Left renal cortex interstitium (tissue), 4 donors: ENCODE measurements around the gene AFP. TPM values are rescaled to one million over a fixed set of nuclear protein-coding genes. Genes with fewer than 3 reads are reported as not detected.
"Not testable (repeated sequence)": the region's sequence is repeated elsewhere in the genome, so short reads cannot be mapped to it uniquely, and the experiment has no call there.

Source experiments
- DNase-seq, 4 donors: peaks; one replicate each; pipeline ENCODE4 v3.0.0-alpha.2; 2013; ENCODE audit warnings: low read depth in 4 of 4, low spot score in 2 of 4, missing footprints in 1 of 4
- polyA plus RNA-seq, 4 donors: library from polyadenylated mRNA; unstranded; fragments of 120-200 nt; gene quantifications; one replicate each; pipeline ENCODE4 v1.2.1, GENCODE V29; 2013; ENCODE audit not compliant: insufficient read length in 4 of 4

Gene AFP
- 1,000 to 10,000 TPM in 1 of 4 donors, 100 to 1,000 TPM in 3; 595 to 1,085 (median 914) TPM for polyA plus RNA-seq

GRCh38 chr4:73435984-73436383 is at the start of gene AFP:
TSS of gene AFP (plus strand) at chr4:73436221. CDS start at chr4:73436263, 42 bp downstream.
- no peak for DNase-seq

DNA sequence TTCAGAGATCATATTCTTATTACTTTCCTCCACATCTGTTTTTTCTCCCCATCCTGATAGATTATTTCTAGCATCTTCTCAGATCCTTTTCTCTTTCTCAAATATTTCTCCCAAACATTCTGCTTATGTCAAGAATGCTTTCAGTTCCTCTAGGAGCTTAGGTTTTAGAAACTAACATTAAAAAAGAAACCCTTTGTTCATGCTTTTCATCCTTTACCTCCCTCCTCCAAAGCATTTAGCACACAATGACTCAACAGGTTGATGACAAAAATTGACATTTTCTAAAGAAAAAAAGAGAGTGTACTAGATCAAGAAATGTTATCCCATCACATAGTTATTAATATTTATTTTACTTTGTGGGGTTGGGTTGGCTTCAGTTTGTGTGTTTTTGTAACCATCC is 48.5 kb upstream of the AFP start:
- DNase-seq = no peak

- no peak for DNase-seq
Observed at GRCh38 chr4:73388887-73389286, 47.1 kb upstream of the AFP start.

- not testable (repeated sequence) for DNase-seq
Observed at GRCh38 chr4:73389663-73390062, 46.4 kb upstream of the AFP start.

DNA sequence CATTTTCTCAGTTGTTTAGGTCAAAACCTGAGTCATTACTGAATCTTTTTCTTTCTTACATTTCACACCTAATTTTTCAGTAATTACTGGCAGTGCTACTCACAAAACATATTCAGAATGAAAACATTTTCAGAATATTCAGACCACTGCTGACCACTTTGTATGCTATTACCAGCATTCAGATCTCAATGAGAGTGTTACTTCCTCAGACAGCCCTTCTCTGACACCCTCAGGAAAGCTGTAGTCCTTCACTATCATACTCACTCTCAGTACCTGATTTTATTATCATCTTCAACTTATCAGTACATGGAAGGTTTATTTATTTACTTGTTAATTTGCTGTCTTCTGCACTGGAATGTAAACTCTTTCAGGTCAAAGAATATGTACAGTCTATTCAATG is 44.2 kb upstream of the AFP start:
- no peak for DNase-seq

GRCh38 chr4:73392936-73393335 is 43.1 kb upstream of the AFP start:
- no peak for DNase-seq

- no peak for DNase-seq
Observed at GRCh38 chr4:73396304-73396703, 39.7 kb upstream of the AFP start.

DNA sequence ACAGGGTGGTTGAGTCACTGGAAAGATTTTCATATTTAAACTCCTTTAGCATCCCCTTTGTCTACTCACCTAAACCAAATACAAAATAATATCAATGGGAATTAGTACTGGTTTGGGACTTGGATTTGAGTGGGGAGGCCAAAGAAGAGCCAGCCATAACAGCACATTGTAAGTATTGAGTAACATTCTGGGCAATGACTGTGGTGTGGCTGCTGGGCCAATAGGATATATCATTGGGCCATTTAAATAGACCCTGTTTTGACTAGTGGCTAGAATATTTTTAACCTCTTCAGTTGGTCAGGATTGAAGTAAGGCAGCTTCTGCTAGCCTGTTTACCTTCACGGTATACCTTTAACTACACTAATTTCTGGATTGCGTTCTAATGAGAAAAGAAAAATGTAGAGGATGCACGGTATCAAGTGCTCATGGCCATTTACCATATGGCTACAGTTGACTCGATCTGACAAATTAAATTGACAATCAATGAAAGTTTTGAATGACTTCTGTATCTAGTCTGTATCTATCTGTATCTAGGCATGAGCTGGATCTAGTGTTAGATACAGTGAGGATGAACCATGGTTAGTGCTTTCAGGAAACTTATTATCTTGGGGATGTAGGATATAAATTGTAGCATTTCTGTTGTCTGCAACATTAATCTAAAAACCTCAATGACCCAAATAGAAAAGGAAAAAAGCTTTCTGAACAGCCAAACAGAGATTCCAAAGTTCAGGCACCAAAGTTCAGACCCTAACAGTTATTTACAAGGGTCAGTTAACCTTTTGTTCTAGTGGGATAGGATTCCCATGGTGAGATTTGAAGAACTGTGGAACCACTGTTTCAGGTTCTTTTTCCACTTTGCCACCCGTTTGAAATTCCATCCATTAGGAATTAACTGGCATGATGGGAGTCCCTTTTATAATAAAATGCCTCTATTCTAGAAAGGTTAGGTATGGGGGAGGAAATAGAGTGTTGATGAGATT is 38.7 kb upstream of the AFP start:
- no peak for DNase-seq

- no peak for DNase-seq
Observed at GRCh38 chr4:73401412-73401811, 34.6 kb upstream of the AFP start.

GRCh38 chr4:73404042-73404441 is 32.0 kb upstream of the AFP start, which contains the start of gene ALB:
TSS of gene ALB (plus strand) at chr4:73404287. CDS start at chr4:73404328, 41 bp downstream.
- no peak for DNase-seq

DNA sequence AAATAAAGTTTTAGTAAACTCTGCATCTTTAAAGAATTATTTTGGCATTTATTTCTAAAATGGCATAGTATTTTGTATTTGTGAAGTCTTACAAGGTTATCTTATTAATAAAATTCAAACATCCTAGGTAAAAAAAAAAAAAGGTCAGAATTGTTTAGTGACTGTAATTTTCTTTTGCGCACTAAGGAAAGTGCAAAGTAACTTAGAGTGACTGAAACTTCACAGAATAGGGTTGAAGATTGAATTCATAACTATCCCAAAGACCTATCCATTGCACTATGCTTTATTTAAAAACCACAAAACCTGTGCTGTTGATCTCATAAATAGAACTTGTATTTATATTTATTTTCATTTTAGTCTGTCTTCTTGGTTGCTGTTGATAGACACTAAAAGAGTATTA is 31.6 kb upstream of the AFP start:
- no peak for DNase-seq

GRCh38 chr4:73405138-73405537 is 30.9 kb upstream of the AFP start:
- no peak for DNase-seq

DNA sequence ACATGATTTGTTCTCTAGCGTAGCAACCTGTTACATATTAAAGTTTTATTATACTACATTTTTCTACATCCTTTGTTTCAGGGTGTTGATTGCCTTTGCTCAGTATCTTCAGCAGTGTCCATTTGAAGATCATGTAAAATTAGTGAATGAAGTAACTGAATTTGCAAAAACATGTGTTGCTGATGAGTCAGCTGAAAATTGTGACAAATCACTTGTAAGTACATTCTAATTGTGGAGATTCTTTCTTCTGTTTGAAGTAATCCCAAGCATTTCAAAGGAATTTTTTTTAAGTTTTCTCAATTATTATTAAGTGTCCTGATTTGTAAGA is 29.5 kb upstream of the AFP start:
- DNase-seq = no peak

- no peak for DNase-seq
Observed at GRCh38 chr4:73407227-73407673, 28.8 kb upstream of the AFP start.

- no peak for DNase-seq
Observed at GRCh38 chr4:73408181-73408867, 27.7 kb upstream of the AFP start.

- DNase-seq = no peak
Observed at GRCh38 chr4:73409012-73409862, 26.8 kb upstream of the AFP start.

DNA sequence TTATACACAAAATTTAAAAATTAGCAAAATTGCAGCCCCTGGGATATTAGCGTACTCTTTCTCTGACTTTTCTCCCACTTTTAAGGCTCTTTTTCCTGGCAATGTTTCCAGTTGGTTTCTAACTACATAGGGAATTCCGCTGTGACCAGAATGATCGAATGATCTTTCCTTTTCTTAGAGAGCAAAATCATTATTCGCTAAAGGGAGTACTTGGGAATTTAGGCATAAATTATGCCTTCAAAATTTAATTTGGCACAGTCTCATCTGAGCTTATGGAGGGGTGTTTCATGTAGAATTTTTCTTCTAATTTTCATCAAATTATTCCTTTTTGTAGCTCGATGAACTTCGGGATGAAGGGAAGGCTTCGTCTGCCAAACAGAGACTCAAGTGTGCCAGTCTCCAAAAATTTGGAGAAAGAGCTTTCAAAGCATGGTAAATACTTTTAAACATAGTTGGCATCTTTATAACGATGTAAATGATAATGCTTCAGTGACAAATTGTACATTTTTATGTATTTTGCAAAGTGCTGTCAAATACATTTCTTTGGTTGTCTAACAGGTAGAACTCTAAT is 26.0 kb upstream of the AFP start:
- DNase-seq = no peak

DNA sequence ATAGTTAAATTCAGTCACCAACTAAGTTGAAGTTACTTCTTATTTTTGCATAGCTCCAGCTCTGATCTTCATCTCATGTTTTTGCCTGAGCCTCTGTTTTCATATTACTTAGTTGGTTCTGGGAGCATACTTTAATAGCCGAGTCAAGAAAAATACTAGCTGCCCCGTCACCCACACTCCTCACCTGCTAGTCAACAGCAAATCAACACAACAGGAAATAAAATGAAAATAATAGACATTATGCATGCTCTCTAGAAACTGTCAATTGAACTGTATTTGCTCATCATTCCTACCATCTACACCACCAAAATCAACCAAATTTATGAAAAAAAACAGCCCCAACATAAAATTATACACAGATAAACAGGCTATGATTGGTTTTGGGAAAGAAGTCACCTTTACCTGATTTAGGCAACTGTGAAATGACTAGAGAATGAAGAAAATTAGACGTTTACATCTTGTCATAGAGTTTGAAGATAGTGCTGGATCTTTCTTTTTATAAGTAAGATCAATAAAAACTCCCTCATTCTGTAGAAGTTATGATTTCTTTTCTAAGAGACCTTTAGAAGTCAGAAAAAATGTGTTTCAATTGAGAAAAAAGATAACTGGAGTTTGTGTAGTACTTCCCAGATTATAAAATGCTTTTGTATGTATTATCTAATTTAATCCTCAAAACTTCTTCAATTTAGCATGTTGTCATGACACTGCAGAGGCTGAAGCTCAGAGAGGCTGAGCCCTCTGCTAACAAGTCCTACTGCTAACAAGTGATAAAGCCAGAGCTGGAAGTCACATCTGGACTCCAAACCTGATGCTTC is 24.9 kb upstream of the AFP start:
- DNase-seq = no peak

GRCh38 chr4:73411731-73412414 is 24.1 kb upstream of the AFP start:
- no peak for DNase-seq
